ENCODE measurements around the gene SCGN.

SCGN gene

GRCh38 chr6:25681848-25682247, 29.8 kb downstream of the SCGN start:
- H3K9me3 ChIP-seq (ENCODE audit: control insufficient read depth, low read length), result no peaks in the 10 kb centered on the region
- H3K27ac ChIP-seq (ENCODE audit: insufficient read depth, low read depth, low read length, poor library complexity, severe bottlenecking), result no peak overlapping the region
- H3K36me3 ChIP-seq (ENCODE audit: control insufficient read depth, insufficient read depth, low read length), result no peaks in the 10 kb centered on the region
- no peak overlapping the region for H3K4me3 ChIP-seq (ENCODE audit: insufficient read depth, low read depth, low read length)
- H3K27me3 ChIP-seq (ENCODE audit: control insufficient read depth, insufficient read depth, low read length, poor library complexity, severe bottlenecking), result no peaks in the 10 kb centered on the region
- no peaks in the 10 kb centered on the region for H3K4me1 ChIP-seq (ENCODE audit: control insufficient read depth, insufficient read depth, low read length)
- WGBS, 2 experiments, result 93 to 94% methylated on average over 2 to 3 of the region's 3 CpGs

- Histone ChIP-seq H3K4me1 (ENCODE audit: control insufficient read depth, insufficient read depth, low read length) (no peaks in the 10 kb centered on the region), H3K27ac (ENCODE audit: insufficient read depth, low read depth, low read length, poor library complexity, severe bottlenecking) (no peak overlapping the region), H3K9me3 (ENCODE audit: control insufficient read depth, low read length) (no peaks in the 10 kb centered on the region), H3K4me3 (ENCODE audit: insufficient read depth, low read depth, low read length) (no peak overlapping the region), H3K27me3 (ENCODE audit: control insufficient read depth, insufficient read depth, low read length, poor library complexity, severe bottlenecking) (no peaks in the 10 kb centered on the region), H3K36me3 (ENCODE audit: control insufficient read depth, insufficient read depth, low read length) (no peaks in the 10 kb centered on the region)
- WGBS, 2 experiments, result 70 to 72% methylated on average over 4 of the region's 4 CpGs
These were observed 30.3 kb downstream of the SCGN start for GRCh38 chr6:25682324-25682723.

DNA sequence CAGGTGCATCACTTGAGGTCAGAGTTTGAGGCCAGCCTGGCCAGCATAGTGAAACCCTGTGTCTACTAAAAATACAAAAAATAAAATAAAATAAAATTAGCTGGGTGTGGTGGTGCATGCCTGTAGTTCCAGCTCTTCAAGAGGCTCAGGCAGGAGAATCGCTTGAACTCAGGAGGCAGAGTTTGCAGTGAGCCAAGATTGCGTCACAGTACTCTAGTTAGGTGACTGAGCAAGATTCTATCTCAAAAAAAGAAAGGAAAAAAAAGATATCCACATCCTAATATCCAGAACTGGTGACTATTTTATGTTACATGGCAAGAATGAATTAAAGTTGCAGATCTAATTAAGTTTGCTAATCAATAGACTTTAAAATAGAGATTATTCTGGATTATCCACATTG, 32.5 kb downstream of the SCGN start:
- WGBS, 2 experiments, result 71 to 74% methylated on average over 2 of the region's 2 CpGs

GRCh38 chr6:25685251-25685650, 33.2 kb downstream of the SCGN start:
- H3K4me1 ChIP-seq (ENCODE audit: control insufficient read depth, insufficient read depth, low read length), result no peaks in the 10 kb centered on the region
- H3K36me3 ChIP-seq (ENCODE audit: control insufficient read depth, insufficient read depth, low read length), result no peaks in the 10 kb centered on the region
- H3K27ac ChIP-seq (ENCODE audit: insufficient read depth, low read depth, low read length, poor library complexity, severe bottlenecking), result no peak overlapping the region
- WGBS, 2 experiments, result no CpG with 5 or more reads among the region's 1 CpG
- H3K4me3 ChIP-seq (ENCODE audit: insufficient read depth, low read depth, low read length), result no peak overlapping the region
- H3K27me3 ChIP-seq (ENCODE audit: control insufficient read depth, insufficient read depth, low read length, poor library complexity, severe bottlenecking), result no peaks in the 10 kb centered on the region
- no peaks in the 10 kb centered on the region for H3K9me3 ChIP-seq (ENCODE audit: control insufficient read depth, low read length)

More for the DNA sequence above, 32.5 kb downstream of the SCGN start:
- Histone ChIP-seq H3K27me3 (ENCODE audit: control insufficient read depth, insufficient read depth, low read length, poor library complexity, severe bottlenecking) (no peaks in the 10 kb centered on the region), H3K9me3 (ENCODE audit: control insufficient read depth, low read length) (no peaks in the 10 kb centered on the region), H3K27ac (ENCODE audit: insufficient read depth, low read depth, low read length, poor library complexity, severe bottlenecking) (no peak overlapping the region), H3K4me1 (ENCODE audit: control insufficient read depth, insufficient read depth, low read length) (no peaks in the 10 kb centered on the region), H3K36me3 (ENCODE audit: control insufficient read depth, insufficient read depth, low read length) (no peaks in the 10 kb centered on the region), H3K4me3 (ENCODE audit: insufficient read depth, low read depth, low read length) (no peak overlapping the region)

- Histone ChIP-seq H3K9me3 (ENCODE audit: control insufficient read depth, low read length) (no peaks in the 10 kb centered on the region), H3K27me3 (ENCODE audit: control insufficient read depth, insufficient read depth, low read length, poor library complexity, severe bottlenecking) (no peaks in the 10 kb centered on the region), H3K4me1 (ENCODE audit: control insufficient read depth, insufficient read depth, low read length) (no peaks in the 10 kb centered on the region), H3K36me3 (ENCODE audit: control insufficient read depth, insufficient read depth, low read length) (no peaks in the 10 kb centered on the region), H3K4me3 (ENCODE audit: insufficient read depth, low read depth, low read length) (no peak overlapping the region), H3K27ac (ENCODE audit: insufficient read depth, low read depth, low read length, poor library complexity, severe bottlenecking) (no peak overlapping the region)
- 88 to 96% methylated on average over 5 of the region's 5 CpGs for WGBS, 2 experiments
These were observed 33.9 kb downstream of the SCGN start for GRCh38 chr6:25685896-25686295.

DNA sequence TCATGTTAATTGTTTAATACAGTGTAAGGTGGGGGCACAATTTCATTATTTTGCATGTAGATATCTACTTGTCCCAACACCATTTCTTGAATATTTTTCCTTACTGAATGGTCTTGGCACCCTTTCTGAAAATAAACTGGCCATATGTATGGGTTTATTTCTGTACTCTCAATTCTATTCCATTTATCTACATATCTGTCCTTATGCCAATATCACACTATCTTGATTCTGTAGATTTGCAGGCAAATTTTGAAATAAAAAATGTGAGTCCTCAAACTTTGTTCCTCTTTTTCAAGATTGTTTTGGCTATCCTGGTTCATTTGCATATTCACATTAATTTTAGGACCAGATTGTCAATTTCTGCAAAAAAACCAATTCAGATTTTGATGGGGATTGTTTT, 34.8 kb downstream of the SCGN start:
- Histone ChIP-seq H3K27ac (ENCODE audit: insufficient read depth, low read depth, low read length, poor library complexity, severe bottlenecking) (no peak overlapping the region), H3K27me3 (ENCODE audit: control insufficient read depth, insufficient read depth, low read length, poor library complexity, severe bottlenecking) (no peaks in the 10 kb centered on the region), H3K4me3 (ENCODE audit: insufficient read depth, low read depth, low read length) (no peak overlapping the region), H3K9me3 (ENCODE audit: control insufficient read depth, low read length) (no peaks in the 10 kb centered on the region), H3K36me3 (ENCODE audit: control insufficient read depth, insufficient read depth, low read length) (no peaks in the 10 kb centered on the region), H3K4me1 (ENCODE audit: control insufficient read depth, insufficient read depth, low read length) (peaks cover 2% of the 10 kb centered on the region)

DNA sequence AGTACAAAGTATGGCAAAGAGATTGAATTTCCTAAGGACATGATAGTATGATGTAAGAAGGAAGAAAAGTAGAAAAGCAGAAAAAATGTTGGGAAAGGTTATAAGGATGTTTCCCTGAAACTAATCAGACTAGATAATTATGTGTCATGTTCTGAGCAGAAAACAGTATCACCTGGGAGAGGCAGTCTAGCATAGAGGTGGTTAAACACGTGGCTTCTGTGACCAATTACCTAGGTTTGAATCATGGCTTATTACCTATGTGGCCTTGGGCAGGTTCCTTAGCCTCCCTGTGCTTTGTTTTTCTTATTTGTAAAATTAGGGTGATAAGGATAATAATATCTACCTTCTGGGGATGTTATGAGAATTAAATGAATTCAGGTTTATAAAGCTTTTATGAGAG, 38.0 kb downstream of the SCGN start:
- 89 to 100% methylated on average over 1 of the region's 1 CpG for WGBS, 2 experiments
- H3K36me3 ChIP-seq (ENCODE audit: control insufficient read depth, insufficient read depth, low read length), result no peaks in the 10 kb centered on the region

DNA sequence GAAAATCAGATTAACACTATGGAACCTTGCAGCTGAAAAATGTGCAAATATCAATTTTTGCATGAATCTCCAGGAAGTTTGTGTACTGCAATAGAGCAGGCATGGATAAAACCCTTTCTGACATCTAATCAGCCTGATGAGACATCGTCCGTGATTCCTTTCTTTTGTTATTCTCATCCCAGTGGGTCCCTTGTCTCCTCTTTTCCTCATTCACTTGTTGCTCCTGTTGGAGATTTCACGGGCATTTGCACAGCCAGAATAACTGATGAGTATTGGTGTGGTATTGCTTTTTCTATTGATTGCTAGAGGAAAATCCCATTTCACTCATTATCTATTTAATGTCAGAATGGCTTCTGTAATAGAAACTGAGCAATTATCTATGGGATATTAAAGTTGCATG, 39.9 kb downstream of the SCGN start:
- Histone ChIP-seq H3K9me3 (ENCODE audit: control insufficient read depth, low read length) (no peaks in the 10 kb centered on the region), H3K4me1 (ENCODE audit: control insufficient read depth, insufficient read depth, low read length) (peaks cover 10% of the 10 kb centered on the region), H3K27ac (ENCODE audit: insufficient read depth, low read depth, low read length, poor library complexity, severe bottlenecking) (no peak overlapping the region), H3K36me3 (ENCODE audit: control insufficient read depth, insufficient read depth, low read length) (no peaks in the 10 kb centered on the region), H3K4me3 (ENCODE audit: insufficient read depth, low read depth, low read length) (no peak overlapping the region), H3K27me3 (ENCODE audit: control insufficient read depth, insufficient read depth, low read length, poor library complexity, severe bottlenecking) (no peaks in the 10 kb centered on the region)
- WGBS, 2 experiments, result 24 to 26% methylated on average over 2 of the region's 3 CpGs

More for the DNA sequence above, 38.0 kb downstream of the SCGN start:
- Histone ChIP-seq H3K4me3 (ENCODE audit: insufficient read depth, low read depth, low read length) (no peak overlapping the region), H3K4me1 (ENCODE audit: control insufficient read depth, insufficient read depth, low read length) (peaks cover 10% of the 10 kb centered on the region), H3K9me3 (ENCODE audit: control insufficient read depth, low read length) (no peaks in the 10 kb centered on the region), H3K27me3 (ENCODE audit: control insufficient read depth, insufficient read depth, low read length, poor library complexity, severe bottlenecking) (no peaks in the 10 kb centered on the region), H3K27ac (ENCODE audit: insufficient read depth, low read depth, low read length, poor library complexity, severe bottlenecking) (no peak overlapping the region)

DNA sequence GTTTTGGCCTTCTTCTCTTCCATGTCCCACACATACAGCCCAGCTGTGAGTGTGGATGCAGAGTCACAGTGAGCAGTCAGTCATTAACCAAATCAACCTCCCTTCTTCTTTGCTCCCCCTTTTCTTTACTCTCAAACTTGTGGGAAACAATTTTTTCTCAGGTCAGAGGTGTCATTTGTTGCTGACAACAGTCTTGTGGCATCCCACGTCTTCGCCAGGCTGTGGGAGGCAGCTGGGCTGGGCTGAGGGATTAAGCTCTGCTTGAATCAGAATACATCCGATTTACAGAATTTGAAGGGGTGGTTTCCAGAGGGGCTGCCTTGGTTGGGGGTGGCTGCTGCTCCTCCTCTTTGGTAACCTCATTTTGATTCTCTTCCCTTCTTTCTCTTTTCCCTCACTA, 40.5 kb downstream of the SCGN start:
- Histone ChIP-seq H3K4me1 (ENCODE audit: control insufficient read depth, insufficient read depth, low read length) (peaks cover 10% of the 10 kb centered on the region), H3K27ac (ENCODE audit: insufficient read depth, low read depth, low read length, poor library complexity, severe bottlenecking) (peak overlapping the region; percentile 60), H3K36me3 (ENCODE audit: control insufficient read depth, insufficient read depth, low read length) (no peaks in the 10 kb centered on the region), H3K9me3 (ENCODE audit: control insufficient read depth, low read length) (no peaks in the 10 kb centered on the region), H3K4me3 (ENCODE audit: insufficient read depth, low read depth, low read length) (no peak overlapping the region), H3K27me3 (ENCODE audit: control insufficient read depth, insufficient read depth, low read length, poor library complexity, severe bottlenecking) (no peaks in the 10 kb centered on the region)
- WGBS, 2 experiments, result 17 to 18% methylated on average over 3 of the region's 3 CpGs

- no peak overlapping the region for H3K27ac ChIP-seq (ENCODE audit: insufficient read depth, low read depth, low read length, poor library complexity, severe bottlenecking)
- H3K27me3 ChIP-seq (ENCODE audit: control insufficient read depth, insufficient read depth, low read length, poor library complexity, severe bottlenecking), result no peaks in the 10 kb centered on the region
- H3K4me1 ChIP-seq (ENCODE audit: control insufficient read depth, insufficient read depth, low read length), result peaks cover 10% of the 10 kb centered on the region
- 93 to 94% methylated on average over 4 of the region's 4 CpGs for WGBS, 2 experiments
- no peaks in the 10 kb centered on the region for H3K9me3 ChIP-seq (ENCODE audit: control insufficient read depth, low read length)
- no peak overlapping the region for H3K4me3 ChIP-seq (ENCODE audit: insufficient read depth, low read depth, low read length)
- H3K36me3 ChIP-seq (ENCODE audit: control insufficient read depth, insufficient read depth, low read length), result no peaks in the 10 kb centered on the region
These were observed 42.4 kb downstream of the SCGN start for GRCh38 chr6:25694366-25694765.

DNA sequence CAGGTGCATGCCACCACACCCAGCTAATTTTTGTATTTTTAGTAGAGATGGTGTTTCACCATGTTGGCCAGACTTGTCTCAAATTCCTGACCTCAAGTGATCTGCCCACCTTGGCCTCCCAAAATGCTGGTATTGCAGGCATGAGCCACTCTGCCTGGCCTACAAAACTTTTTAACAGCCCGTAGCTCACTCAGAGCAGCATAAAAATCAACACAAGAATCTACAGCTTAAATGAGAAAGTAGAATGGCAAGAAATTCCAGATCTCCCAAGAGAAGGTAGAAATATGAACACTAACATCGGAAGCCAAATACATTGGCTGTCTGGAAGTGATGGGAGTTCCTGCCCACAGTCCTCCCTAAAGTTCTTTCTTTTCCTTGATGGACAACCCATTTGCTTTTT, 43.7 kb downstream of the SCGN start:
- no peaks in the 10 kb centered on the region for H3K36me3 ChIP-seq (ENCODE audit: control insufficient read depth, insufficient read depth, low read length)
- H3K9me3 ChIP-seq (ENCODE audit: control insufficient read depth, low read length), result no peaks in the 10 kb centered on the region
- H3K4me3 ChIP-seq (ENCODE audit: insufficient read depth, low read depth, low read length), result no peak overlapping the region
- peaks cover 10% of the 10 kb centered on the region for H3K4me1 ChIP-seq (ENCODE audit: control insufficient read depth, insufficient read depth, low read length)
- no peaks in the 10 kb centered on the region for H3K27me3 ChIP-seq (ENCODE audit: control insufficient read depth, insufficient read depth, low read length, poor library complexity, severe bottlenecking)
- 98 to 99% methylated on average over 2 of the region's 2 CpGs for WGBS, 2 experiments
- no peak overlapping the region for H3K27ac ChIP-seq (ENCODE audit: insufficient read depth, low read depth, low read length, poor library complexity, severe bottlenecking)

Data from ectodermal cell (in vitro differentiated cells).